Activated T-helper 9 cell treated with anti-CD3 and anti-CD28 coated beads, Interleukin-2, amount 50 U/mL, for 16 hours (primary cell): Measurements from ENCODE around the gene CPNE2.
"Not testable (repeated sequence)": the region's sequence is repeated elsewhere in the genome, so short reads cannot be mapped to it uniquely, and the experiment has no call there.

ENCODE experiments used
- DNase-seq: peaks from one replicate; pipeline ENCODE4 v3.0.0-alpha.2; 2020; ENCODE audit warnings: low read depth

The CPNE2 gene

DNA sequence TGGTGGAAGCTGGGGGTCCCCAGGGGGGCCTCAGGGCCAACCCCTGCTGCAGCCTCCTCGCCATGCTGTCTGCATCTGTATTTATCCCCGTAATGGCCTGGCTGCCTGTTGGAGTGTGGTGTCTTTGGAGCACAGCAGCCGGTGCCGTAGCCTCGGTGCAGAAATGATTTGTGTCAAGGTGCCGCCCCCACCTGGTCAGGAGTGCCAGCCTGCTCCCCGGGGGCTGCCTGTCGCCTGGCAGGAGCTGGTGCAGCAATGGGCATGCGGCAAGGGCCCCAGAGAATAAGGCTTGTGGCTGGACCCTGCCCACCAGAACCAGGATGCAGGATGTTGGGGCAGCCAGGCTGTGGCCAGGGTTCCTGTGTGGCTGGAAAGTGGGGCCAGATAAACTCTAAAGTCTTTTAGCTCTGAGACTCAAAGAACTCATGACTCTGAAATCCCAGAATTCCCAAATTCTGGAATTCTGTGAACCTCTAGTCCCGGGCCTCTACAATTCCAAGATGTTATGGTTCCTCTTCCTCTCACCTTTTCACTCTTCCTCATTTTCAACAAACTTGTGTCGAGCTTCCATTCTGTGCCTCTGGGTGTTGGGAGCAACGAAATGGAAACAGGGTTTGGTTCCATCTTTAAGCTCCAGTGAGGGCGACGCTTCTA is 5.9 kb downstream of the CPNE2 start:
- DNase-seq, result no peak

DNA sequence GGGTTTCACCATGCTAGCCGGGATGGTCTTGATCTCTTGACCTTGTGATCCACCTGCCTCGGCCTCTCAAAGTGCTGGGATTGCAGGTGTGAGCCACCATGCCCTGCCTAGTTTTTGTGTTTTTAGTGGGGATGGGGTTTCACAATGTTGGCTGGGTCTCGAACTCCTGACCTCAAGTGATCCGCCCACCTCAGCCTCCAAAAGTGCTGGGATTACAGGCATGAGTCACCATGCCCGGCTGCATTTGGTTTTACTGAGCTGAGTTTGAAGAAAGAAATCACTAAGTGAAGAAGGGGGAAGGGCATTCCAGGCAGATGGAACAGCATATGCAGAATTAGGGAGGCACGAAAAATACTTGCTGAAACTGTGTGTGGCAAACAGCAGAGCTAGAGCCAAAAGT is 7.6 kb downstream of the CPNE2 start:
- DNase-seq, result not testable (repeated sequence)

DNA sequence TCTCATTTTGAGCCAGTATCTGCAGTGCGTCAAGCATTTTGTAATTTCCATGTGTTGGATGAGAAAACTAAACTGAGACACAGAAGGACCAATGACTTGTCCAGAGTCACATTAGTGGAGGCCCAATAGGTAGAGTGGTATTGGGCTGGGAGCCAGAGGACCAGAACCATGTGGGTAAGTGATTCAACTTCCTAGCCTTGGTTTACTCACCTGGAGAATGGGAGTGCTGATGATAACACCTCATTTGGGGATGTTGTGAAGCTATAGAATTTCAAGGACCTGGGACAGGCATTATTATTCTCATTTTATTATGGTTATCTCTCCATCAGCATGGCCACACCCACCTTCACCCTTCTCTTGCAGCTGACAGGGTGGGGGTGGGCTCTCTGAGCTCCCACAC is 8.1 kb downstream of the CPNE2 start:
- no peak for DNase-seq

DNA sequence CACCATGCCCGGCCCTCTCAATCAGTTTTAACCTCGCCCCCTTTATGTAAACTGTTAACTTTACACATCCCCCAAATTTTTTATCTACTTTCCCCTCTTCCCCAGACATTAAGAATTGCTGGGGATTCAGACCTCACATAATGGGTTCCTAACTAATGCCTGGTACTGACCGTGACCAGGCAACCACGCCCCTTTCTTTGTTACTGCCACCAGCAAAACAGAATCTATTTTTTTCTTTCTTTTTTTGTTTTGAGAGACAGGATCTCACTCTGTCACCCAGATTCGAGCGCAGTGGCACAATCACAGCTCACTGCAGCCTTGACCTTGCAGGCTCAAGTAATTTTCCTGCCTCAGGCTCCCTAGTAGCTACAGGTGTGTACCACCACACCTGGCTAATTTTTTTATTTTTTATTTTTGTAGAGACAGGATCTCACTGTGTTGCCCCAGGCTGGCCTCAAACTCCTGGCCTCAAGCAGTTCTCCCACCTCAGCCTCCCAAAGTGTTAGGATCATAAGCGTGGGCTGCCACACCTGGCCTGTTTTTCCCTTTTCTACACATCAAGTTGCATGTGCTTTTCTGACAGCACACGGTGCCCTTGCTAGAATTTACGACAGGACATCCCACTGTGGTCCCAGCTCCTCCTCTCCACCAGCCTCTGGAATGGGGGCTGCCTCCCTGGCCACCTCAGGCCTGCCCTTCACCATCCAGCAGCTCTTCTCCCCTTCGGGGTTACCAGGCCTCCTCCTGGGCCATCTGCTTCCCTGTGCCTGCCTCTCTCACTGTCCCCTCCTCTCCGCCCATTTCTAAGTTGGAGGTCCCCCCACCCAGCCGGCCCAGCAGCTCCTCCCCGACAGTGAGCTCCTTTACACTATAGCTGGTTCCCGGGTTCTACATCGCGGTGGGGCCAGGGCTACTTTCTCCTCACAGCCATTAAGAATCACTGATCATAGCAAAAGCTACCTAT is 10.8 kb downstream of the CPNE2 start:
- no peak for DNase-seq

DNA sequence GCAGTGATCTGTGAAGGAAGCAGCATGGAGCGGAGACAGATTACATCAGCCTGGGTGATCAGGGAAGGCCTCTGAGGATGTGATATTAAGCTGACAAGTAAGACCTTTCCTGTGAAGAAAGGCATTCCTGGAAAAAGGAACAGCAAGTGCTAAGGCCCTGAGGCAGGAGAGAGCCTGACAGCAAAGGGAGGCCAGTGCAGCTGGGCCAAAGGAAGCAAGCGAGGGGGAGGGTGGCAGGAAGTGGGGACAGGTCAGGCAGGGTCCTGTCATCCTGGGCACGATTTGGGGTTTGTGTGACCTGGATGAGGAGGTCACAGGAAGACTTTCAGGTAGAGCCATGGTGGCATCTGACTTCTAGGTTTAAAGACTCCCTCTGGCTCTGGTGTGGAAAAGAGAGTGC is 12.3 kb downstream of the CPNE2 start:
- DNase-seq, result no peak

DNA sequence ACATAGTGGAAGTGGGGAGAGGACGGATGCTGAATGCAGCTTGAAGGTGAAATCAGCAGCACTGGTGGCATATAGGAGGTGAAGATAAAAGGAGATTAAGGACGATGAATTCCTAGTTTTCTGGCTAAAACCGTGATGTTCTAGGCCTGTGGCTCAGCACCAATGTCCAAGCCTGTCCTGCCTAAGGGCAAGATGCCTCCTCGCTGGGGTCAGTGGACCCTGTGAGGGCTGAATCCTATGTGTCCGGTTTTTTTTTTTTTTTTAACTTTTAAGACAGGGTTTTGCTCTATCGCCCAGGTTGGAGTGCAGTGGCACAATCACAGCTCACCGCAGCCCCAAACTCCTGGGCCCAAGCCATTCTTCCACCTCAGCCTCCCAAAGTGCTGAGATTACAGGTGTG is 12.8 kb downstream of the CPNE2 start:
- no peak for DNase-seq

DNA sequence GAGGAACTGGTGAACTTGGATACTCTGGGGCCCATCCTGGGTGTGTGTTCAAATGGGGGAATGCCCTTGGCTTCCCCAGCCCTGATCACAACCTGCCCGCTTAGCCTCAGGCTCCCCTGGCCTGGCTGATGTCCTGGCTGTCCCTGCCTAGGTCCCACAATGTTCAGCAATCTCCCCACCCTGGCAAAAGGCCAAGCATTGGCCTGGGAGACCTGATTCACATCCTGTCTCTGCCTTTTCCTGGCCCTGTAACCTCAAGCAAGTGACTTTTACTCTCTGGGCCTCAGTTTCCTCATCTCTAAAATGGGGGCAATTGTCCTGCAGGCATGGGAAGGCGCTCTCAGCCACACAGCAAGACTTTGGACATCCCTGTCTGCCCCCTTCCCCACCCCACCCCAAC is 14.4 kb downstream of the CPNE2 start:
- no peak for DNase-seq

DNA sequence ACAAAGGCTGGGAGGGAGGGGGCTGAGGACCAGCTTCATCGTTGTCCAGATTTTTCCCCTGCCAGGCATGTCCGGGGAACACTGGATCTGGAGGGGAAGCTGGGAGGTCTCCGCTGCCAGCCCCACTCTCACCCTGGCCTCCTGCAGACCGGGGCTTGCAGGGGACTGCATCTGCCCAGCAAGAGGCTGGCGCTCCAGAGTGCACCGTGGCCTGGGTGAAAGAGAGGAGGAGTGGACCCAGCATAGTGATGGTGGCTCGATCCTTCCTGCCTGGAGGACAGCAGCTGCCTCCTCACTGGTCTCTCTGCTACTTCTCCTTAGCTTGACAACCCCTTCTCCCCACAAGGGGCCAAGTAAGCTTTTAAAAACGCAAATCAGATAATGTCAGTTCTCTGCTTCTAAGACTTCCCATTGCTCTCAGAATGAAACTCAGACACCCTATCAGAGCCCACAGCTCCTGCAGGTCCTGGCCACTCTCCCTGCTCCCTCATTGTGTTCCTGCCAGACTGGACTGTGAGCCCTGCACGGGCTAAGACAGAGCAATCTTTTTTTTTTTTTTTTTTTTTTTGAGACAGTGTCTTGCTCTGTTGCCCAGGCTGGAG is 15.0 kb downstream of the CPNE2 start:
- no peak for DNase-seq

DNA sequence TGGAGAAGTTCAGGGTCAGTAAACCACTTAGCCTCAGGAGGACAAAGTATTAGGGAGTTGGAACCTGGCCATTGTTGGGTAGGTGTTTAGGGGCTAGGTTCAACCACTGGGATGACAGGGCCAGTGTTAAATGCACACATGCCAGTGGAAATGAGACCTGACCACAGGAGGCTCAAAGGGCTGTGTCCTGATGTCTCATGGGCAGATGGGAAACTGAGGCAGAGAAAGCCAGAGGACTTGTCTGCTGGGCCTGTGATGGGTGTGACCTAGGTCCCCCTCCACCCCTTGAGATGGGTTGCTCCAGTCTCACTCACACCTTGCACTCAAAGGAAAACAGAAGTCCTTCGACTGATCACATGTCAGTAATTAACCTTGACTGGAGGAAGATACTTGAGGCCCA is 16.0 kb downstream of the CPNE2 start:
- DNase-seq, result no peak

DNA sequence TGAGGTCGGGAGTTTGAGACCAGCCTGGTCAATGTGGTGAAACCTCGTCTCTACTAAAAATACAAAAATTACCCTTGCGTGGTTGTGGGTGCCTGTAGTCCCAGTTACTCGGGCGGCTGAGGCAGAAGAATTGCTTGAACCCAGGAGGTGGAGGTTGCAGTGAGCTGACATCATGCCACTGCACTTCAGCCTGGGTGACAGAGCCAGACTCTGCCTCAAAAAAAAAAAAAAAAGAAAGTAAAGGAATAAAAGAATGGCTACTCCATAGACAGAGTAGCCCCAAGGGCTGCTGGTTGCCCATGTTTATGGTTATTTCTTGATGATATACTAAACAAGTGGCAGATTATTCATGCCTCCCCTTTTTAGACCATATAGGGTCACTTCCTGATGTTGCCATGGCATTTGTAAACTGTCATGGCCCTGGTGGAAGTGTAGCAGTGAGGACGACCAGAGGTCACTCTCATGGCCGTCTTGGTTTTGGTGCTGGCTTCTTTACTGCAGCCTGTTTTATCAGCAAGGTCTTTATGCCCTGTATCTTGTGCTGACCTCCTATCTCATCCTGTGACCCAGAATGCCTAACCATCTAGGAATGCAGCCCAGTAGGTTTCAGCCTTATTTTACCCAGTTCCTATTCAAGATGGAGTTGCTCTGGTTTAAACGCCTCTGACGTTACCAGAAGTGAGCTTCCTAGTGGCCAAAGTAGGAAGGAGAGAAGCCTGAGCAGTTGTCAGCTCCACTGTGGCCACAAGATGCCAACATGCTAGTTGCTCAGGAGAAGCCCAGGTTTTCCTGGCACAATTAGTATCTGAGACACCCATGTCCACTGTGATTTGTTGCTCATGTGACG is 17.1 kb downstream of the CPNE2 start:
- DNase-seq, result not testable (repeated sequence)

DNA sequence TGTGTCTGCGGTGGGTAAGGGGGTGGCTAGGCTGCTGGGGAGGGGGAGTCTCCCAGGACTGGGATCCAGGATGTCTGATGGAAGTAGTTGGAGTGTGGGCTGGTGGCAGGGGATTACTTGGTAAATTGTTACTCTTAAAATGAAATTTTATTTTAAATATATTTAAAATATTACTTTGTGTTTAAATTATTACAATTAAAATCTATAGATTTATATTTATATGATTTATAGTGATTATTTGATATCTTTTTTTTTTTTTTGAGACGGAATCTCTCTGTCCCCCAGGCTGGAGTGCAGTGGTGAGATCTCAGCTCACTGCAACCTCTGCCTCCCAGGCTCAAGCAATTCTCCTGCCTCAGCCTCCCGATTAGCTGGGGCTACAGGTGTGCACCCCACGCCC is 18.6 kb downstream of the CPNE2 start:
- DNase-seq, result no peak

DNA sequence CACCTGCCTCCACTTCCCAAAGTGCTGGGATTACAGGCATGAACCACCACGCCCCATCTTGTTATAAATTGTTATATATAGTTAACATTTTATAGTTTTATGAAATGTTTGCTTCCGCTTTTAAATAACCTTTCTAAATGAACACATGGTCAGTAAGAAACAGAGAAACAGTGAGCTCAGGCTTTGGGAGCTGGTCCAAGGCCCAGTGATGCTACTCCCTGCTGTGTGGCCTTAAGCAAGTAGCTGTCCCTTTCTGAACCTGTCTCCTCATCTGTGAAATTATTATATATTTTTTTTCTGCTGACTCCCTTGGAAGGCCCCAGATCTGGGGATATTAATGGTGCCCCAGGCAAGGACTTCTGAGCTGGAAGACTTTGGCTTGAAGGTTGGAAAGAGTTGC is 19.0 kb downstream of the CPNE2 start:
- DNase-seq, result no peak

DNA sequence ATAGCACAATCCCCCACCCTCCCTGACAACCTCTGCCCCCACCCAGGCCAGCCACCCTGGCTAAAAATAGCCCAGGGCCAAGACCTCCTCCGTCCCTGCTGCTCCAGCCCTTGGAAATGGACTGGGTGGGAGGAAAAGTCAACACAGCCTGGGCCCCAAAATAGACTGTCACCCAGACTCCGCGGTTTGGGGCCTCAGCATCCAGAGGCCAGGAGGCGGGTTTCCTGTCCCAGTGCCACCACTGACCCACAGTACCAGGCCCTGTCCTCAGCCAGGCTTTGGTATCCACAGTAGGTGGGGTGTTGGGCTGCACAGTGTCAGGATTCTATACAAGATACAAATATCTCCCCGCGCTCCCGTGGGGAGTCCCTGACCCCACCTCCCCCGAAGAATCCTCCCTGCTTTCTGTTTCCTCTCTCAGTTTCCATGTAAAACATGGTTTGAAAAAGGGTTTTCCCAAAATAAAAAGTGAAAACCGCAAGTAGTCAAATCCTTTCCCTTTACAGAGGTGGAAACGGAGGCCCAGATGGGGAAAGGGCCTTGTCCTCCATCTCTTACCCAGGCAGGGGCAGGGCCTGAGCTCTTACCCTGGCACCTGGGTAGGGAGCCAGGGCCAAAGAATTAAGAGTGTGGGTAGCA is 20.1 kb downstream of the CPNE2 start:
- DNase-seq, result no peak

DNA sequence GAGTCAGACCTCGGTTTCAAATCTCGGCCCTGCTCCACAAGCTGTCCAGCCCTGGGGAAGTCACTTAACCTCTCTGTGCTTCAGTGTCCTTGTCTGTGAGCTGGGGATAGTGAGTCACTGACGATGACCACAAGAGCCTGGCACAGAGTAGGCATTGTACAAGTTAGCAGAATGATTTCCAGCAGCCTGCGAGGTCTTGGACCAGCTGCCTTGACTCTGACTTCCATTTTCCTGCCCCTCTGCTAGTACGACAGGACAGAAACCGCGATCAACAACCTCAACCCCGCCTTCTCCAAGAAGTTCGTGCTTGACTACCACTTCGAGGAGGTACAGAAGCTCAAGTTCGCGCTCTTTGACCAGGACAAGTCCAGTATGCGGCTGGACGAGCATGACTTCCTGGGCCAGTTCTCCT is 20.7 kb downstream of the CPNE2 start:
- DNase-seq, result no peak

DNA sequence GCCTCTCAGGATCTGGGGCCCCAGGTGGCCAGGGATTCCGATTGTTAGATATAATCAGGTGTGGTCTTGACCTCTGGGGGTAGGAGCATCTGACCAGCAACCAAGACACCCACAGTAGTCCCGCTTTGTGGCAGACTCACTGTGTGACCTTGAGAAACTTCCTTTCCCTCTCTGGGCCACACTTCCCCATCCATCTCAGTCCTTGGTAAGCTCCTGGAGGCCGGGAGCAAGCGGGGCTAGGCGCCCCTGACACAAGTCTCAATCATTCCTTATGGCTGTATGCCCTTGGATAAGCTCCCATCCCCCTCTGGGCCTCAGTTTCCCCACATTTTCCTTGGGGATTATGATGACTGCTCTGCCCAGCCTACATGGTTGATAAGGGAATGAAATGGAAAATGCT is 21.3 kb downstream of the CPNE2 start:
- DNase-seq, result no peak

DNA sequence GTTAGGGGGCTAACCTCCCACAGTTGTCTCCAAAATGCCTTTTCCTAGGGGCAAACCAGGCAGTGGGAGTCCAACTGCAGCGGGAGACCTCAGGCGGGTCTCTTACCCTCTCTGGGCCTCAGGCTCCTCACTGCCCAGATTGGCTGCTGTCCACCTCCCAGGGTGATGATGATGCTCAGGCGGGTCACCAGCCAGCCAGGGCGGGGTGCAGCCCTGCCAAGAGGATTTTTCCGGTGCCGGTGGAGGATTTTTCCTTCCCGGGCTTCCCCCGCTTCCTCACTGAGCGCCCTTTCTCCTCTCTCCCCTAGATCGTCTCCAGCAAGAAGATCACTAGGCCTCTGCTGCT is 22.8 kb downstream of the CPNE2 start:
- DNase-seq, result no peak

DNA sequence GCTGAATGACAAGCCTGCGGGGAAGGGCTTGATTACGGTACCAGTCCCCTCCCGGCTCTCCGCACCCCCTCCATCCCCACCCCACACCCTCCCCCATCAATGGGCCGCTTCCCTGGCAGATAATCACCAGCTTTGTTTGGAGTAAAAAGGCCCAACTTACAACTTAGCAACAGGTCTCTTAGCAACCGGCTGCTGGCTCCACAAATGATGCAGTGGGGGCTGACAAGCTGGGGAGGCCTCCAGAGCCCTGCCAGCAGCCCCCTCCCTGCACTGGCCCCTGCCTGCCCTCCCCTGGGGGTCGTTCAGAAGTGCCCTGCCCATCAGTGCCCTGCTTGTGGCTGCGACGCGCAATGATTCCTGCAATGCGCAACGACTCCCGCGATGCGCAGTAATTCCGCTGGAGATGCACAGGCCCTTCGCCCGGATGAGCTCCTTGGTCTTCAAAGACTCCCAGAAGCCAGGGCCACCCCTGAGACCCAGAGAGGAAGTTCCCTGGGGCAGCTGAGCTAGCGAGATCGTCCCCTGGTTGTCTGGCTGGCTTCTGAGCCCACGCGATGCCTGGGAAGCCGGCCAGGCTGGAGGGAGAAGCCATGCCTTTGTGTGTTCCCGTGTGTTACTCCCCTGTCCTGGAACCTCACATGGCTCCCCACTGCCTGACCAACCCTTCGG is 23.3 kb downstream of the CPNE2 start:
- no peak for DNase-seq

DNA sequence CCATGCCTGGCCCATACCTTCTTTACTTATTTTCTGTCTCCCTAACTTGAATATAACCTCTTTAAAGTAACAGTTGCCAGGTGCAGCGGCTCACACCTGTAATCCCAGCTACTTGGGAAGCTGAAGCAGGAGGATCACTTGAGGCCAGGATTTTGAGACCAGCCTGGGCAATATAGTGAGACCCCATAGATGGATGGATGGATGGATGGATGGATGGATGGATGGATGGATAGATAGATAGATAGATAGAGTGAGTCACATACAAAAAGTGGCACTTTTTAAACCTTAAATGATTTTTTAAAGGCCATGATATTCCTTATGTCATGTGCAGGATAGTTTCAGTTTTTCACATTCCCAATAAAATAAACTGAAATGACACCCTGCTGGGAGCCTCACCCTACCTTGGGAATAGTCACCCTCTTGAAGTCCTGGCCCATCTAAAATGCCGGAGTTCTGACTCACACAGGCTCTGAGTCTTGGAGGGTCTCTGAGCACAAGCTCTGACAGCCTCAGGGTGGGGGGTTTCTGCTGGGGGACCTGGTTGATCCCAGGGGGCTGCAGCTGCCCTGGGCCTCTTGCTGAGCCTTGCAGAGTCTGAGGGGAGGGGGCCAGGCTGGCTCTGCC is 26.2 kb downstream of the CPNE2 start:
- no peak for DNase-seq

DNA sequence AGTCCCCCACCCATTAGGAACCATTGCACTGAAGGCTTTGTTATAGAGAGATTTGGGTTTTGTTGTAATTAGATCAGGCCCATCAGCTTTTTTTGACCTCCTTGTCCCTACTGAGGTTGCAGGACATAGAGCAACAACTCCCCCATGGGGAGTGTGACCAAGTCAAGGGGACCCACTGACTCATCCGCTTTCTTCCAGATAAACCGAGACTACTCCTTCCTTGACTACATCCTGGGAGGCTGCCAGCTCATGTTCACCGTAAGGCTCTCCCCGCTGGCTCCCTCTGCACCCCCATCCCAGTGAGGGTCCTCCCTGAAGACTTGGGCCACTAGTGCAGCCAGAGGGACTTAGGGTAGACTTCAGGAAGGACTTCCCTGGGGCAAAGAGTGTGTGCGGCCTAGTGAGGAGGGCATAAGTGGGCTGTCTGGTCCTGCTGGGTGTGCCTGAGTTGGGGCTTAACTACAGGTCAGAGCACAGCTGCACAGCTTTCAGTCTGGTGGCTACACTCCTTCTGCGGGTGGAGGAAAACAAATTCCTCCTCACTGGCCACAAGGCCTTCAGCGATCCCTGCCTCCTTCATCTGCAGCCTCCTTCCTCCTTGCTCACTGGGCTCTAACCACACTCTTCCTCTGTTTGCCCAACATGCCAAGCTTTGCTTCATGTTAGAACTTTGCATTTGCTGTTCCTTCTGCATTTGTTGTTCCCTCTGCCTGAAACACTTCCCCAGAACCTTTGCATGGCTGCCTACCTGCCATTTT is 31.0 kb downstream of the CPNE2 start:
- DNase-seq, result no peak
